CD4-positive, alpha-beta T cell treated with Interferon alpha-2 for 1 hour (primary cell): ENCODE data around the gene SQSTM1.

ENCODE experiments used
- DNase-seq, 2 donors: peaks; one replicate each; pipeline ENCODE4 v3.0.0-alpha.2; 2020 to 2022

SQSTM1 gene

GRCh38 chr5:179806250-179807048 lies 14.3 kb upstream of the SQSTM1 start, which contains the start of gene MGAT4B:
MGAT4B (minus strand) TSS chr5:179806866; CDS start chr5:179806583, 283 bp downstream.
- DNase-seq: peak; percentile 64 to 75

- no peak for DNase-seq
Measured at GRCh38 chr5:179812135-179812825, 8.4 kb upstream of the SQSTM1 start.

- no peak for DNase-seq
Measured at GRCh38 chr5:179812997-179813607, 7.6 kb upstream of the SQSTM1 start.

- DNase-seq: no peak
Measured at GRCh38 chr5:179814090-179814489, 6.6 kb upstream of the SQSTM1 start.

GRCh38 chr5:179815491-179816249 lies 5.0 kb upstream of the SQSTM1 start:
- no peak for DNase-seq

GRCh38 chr5:179816401-179816795 lies 4.3 kb upstream of the SQSTM1 start:
- no peak for DNase-seq

GRCh38 chr5:179816796-179817469 lies 3.8 kb upstream of the SQSTM1 start:
- no peak for DNase-seq

- DNase-seq: no peak
Measured at GRCh38 chr5:179817470-179817840, 3.2 kb upstream of the SQSTM1 start.

- DNase-seq: no peak
Measured at GRCh38 chr5:179817890-179818745, 2.6 kb upstream of the SQSTM1 start.

- DNase-seq: peak; percentile 92 to 93
Measured at GRCh38 chr5:179818746-179819295, 1.9 kb upstream of the SQSTM1 start.

GRCh38 chr5:179819296-179820126 lies 1.2 kb upstream of the SQSTM1 start:
- peak; percentile 38 to 45 for DNase-seq

GRCh38 chr5:179820127-179820482 lies 600 bp upstream of the SQSTM1 start:
- no peak for DNase-seq

GRCh38 chr5:179821298-179822058 lies 773 bp downstream of the SQSTM1 start:
- DNase-seq: peak; percentile 91 to 93

- no peak for DNase-seq
Measured at GRCh38 chr5:179822059-179822432, 1.3 kb downstream of the SQSTM1 start.

GRCh38 chr5:179822444-179822990 lies 1.8 kb downstream of the SQSTM1 start:
- DNase-seq: no peak

GRCh38 chr5:179823937-179824744 lies 3.4 kb downstream of the SQSTM1 start:
- DNase-seq: no peak

GRCh38 chr5:179824745-179825112 lies 4.0 kb downstream of the SQSTM1 start:
- peak in 1 of 2 donors; percentile 0 for DNase-seq

GRCh38 chr5:179825655-179826182 lies 5.0 kb downstream of the SQSTM1 start:
- DNase-seq: peak in 1 of 2 donors; percentile 4
